GM19324 (cell line): Measurements from ENCODE around the gene ANKRD12.
"Not testable (repeated sequence)": the region's sequence is repeated elsewhere in the genome, so short reads cannot be mapped to it uniquely, and the experiment has no call there.

ENCODE experiments used
- ATAC-seq: cut with Tn5 transposase; IDR thresholded peaks from one replicate; pipeline ENCODE4 v1.9.1; 2021; ENCODE audit warnings: mild to moderate bottlenecking, moderate library complexity; ENCODE audit not compliant: unreplicated experiment, low FRiP score

The ANKRD12 gene

DNA sequence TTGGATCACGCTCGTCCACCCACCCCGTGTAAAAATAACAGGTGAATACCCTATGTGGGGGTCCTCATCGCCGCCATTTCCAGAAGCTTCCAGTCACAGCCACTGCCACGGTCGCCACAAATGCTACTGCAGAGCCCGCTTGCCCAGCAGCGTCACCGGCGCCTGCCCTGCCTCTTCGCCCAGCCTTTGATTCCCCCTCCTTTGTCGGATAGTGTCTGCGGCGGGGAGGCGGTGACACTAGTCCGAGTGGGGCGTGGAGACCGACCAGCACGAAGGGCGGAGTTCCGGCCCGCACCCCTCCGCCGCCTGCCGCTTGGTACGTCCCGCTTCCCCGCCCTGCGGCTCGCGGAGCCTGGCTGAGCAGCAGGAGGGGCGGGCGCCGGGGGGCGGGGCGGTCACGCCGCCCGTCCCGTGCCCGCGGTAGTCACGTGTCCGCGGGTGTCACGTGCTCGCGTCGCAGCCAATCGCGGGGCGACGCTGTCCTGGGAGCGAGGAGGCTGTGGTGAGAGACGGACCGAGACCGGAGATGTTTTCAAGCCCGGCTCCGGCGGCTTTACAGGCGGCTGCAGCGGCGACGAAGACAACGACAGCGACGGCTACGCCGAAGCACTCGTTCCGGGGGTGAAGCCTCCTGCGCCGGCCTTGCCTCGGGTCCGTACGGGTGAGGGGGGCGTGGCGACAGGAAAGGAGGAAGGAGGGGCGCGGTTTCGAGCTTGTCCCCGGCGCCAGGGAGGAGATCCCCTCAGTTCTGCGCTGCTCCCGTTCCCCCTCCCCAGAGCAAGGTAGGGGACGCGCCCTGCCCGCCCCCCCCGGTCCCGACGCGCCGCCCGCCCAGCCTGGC is at the start of gene ANKRD12:
Gene ANKRD12, plus strand, starts transcription at position 467 of the 841 bp plus-strand sequence. CDS start 45,652 bp downstream, outside the sequence.
- peak; percentile 81 for ATAC-seq

DNA sequence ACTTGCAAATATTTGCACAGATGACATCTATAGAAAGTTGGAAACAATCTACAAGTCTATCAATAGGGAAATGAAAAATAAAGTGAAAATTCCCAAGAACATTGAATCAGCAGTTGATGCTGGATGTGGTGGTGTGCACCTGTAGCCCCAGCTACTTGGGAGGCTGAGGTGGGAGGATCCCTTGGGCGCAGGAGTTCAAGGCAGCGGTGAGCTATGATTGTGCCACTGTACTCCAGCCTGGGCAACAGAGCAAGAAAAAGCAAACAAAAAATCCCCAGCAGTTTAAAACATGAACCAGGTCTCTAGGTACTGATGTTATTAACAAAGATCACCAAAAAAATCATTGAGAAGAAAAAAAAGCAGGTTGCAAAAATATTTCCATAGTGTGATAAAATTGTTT is 49.4 kb upstream of the ANKRD12 start:
- no peak for ATAC-seq

DNA sequence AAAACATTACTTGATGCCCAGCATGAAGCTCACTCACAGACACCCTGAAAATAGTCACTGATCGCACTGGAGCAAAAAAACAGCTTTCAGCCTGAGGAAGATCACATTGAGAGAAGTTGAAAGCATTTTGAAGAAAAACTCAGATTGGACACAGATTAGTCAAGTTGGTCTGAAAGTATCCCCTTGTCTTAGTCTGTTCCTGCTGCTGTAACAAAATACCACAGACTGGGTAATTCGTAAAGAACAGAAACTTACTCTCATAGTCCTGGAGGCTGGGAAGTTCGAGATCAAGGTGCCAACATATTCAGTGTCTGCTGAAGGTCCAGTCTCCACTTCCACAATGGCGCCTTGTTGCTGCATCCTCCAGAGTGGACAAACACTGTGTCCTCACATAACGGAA is 48.3 kb upstream of the ANKRD12 start:
- ATAC-seq = no peak

DNA sequence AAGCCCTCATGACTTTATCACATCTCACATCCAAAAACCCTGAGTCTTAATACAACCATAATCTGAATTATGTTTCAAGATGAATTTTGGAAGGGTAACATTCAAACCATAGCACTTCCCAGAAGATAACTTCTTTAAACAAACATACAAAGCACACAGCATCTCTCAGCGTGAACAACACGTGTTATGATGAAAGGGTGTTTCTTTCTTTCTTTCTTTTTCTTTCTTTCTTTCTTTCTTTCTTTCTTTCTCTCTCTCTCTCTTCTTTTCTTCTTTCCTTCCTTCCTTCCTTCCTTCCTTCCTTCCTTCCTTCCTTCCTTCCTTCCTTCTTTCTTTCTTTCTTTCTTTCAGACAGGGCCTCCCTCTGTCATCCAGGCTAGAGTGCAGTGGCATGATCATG is 47.9 kb upstream of the ANKRD12 start:
- ATAC-seq = not testable (repeated sequence)

DNA sequence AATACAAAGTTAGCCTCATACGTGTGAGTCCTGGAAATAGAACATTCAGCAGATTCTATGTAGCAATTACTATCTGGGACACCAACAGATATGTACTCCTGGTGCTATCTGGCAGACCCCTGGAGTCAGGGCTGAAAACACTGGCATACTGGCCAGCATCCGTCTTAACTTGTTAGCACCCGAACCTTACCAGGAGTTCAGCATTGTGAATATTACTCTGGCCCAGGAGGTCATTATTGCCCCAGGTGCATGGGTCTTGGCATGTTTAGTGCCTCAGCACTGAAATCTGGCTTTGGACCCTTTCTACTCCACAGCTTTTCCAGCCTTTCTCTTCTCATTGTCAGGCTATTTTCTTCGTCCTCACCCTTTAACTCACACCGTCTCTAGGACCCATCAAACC is 46.0 kb upstream of the ANKRD12 start:
- no peak for ATAC-seq

DNA sequence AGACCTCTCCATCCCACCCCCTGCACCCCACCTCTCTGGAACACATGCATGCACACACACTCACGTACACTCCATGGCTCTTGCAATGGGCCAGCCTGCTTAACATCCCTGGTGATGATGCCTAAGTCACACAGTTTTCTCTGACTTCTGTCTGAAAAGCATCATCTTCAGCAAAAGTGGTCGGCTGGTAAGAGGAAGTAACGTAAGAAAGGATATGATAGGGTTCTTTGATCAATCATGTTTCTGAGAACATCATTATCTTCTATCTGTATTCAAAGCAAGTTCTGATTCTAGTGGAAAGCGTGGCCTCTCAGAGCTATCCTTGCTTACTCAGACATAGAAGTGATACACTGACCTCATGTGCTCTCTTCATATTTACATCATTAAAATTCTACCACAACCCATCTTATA is 45.5 kb upstream of the ANKRD12 start:
- no peak for ATAC-seq

DNA sequence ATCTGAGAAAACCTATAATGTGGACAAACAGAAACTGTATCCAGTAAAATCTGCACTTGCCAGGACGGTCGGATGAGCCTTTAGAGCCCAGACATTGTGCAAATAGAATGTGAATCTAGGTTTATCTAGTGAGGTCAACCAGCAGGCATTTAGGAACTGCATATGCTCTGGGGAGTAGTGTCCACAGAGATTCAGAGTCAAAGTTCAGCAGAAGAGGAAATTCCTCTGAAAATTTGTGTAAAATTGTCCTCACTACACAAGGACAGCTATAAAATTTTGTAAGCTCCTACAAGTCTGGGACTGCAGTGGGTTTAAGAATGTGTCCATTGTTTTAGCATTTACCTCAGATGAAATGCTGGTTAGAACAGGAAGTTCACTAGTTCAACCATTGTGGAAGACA is 43.9 kb upstream of the ANKRD12 start:
- no peak for ATAC-seq

DNA sequence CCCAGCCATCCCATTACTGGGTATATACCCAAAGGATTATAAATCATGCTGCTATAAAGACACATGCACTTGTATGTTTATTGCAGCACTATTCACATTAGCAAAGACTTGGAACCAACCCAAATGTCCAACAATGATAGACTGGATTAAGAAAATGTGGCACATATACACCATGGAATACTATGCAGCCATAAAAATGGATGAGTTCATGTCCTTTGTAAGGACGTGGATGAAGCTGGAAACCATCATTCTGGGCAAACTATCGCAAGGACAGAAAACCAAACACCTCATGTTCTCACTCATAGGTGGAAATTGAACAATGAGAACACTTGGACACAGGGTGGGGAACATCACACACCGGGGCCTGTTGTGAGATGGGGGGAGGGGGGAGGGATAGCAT is 43.5 kb upstream of the ANKRD12 start:
- ATAC-seq = not testable (repeated sequence)

DNA sequence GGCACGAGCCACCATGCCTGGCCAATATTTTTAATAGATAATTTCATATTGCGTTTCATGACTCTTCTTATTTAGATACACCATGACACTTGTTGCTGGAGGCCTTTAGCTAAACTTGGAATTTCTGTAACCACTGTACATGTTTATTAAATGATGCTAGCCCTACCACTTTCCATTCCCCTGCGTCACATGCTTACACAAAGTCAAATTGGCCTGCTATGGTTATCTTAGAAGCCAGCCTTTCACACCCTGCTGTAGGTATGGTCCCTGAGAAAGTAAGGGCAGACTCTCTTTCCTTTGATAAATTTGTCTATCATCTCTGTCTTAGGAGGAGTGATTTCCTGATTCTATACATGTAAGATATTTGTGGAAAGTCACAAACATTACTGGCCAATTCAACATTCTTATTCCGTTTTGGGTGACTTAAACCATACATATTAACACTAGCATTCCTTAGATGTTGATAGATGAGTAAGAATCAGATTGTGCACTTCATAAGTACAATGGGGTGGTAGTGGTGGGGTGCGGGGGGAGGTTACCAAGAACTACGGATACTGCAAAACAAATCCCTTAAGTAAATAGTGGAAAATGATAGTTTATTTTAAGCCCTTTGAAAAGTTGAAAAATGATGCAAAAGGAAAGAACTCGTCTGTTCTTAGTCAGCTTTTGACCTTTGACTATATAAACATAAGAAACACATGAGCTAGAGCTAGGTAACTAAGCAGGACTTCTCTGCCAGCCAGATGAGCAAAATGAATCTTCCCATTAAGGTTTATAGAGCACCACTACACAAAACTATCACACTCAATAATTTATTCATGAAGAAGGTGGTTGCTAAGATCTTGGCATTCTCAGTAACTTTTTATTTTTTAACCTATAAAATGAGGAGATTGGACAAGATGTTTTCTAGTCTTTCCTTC is 42.0 kb upstream of the ANKRD12 start:
- ATAC-seq = no peak

DNA sequence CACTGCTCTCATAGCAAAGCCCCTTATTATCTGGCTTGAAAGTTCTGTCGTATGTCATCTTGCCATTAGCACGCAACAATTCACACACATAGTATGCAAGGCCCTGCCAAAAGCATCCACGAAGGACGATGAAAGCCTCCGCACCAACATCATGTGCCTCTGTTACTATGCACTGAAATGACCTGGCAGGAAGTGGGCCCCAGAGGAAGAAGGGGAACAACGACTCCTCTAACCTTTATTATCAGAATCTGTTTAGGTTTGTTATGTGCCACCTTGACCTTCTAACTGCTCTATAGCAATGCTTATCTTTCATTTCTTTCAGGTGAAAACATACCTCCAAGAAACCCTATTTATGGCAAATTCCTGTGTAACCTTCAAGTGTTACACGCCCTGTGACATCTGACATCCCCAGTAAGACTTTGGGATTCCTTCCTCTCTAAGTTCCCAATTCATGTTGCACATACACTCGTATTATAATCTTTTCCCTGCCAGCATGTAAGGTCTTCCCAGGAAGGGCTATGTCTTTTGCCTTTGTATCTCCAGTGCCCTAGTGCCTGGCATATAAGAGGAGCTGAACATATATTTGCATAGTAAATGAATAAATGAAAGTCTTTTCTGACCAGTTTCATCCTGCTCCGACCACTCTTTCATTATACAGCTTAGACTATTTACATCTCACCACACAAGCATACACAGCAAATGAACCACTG is 41.1 kb upstream of the ANKRD12 start:
- ATAC-seq = peak; percentile 91

DNA sequence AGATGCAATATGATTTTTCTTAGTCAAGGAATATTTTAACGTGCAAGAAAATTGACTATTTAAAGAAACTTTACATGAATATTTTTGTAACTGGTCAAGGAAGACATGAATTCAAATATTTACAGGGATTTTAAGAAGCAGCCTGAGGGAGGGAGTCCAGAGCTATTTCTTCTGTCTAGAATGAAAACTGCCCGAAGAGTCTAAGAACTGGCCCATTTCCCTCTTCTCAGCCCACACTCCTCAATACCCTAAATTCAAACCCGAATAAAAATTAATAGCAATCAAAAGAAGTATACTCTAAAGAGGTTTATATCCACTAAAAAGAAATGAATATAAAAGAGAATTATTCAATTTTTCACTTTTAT is 40.6 kb upstream of the ANKRD12 start:
- ATAC-seq = peak; percentile 10

DNA sequence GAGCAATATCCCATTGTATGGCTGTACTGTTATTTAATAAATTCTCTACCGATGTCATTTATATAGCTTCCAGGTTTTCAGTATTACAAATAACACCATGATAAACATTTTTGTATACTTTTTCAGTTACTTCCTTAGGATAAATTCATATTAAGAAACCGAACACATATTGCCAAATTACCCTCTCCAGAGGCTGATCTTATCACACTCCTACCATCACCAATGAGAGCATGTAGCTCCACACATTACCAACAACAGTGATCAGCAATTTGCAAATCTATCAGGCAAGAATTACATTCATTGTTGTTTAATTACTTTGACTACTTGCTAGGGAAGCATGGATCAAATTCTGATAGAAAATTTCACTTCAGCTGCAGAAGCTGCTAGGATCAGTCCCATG is 39.9 kb upstream of the ANKRD12 start:
- ATAC-seq = no peak

DNA sequence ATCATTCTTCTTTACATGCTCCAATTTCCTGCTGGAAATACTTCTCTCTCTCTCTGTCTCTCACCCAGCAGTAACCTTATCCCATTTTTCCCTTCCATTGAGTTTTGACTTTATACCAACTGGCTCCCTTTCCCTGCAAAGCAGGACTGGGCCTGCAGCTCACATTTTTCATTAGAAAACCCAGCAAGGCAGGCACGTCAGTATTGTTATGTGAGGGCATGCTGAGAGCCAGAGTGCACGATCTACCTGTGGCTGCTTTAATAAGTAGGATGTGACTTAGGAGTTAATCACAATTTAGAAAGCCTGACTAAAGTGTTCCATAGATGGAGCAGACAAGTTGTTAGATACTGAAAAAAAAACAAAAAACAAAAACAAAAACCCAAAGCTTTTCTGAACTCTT is 39.2 kb upstream of the ANKRD12 start:
- no peak for ATAC-seq

DNA sequence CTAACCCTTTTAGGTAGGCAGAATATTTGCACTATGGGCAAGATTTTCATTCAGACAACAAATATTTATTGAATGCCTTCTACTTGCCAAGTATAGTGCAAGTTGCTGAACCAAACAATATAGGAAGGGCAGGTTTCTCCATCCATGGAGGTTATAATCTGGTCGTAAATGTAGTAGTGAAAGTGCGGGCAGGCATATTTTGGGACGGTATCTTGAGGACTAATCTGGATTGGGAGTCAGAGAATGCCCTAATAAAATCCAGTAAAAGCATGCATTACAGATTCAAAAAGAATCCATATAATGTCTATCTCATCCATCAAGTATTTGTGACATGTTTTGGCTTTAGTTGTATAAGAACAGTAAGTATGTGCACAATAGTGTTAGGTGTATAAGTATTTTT is 35.8 kb upstream of the ANKRD12 start:
- ATAC-seq = no peak

DNA sequence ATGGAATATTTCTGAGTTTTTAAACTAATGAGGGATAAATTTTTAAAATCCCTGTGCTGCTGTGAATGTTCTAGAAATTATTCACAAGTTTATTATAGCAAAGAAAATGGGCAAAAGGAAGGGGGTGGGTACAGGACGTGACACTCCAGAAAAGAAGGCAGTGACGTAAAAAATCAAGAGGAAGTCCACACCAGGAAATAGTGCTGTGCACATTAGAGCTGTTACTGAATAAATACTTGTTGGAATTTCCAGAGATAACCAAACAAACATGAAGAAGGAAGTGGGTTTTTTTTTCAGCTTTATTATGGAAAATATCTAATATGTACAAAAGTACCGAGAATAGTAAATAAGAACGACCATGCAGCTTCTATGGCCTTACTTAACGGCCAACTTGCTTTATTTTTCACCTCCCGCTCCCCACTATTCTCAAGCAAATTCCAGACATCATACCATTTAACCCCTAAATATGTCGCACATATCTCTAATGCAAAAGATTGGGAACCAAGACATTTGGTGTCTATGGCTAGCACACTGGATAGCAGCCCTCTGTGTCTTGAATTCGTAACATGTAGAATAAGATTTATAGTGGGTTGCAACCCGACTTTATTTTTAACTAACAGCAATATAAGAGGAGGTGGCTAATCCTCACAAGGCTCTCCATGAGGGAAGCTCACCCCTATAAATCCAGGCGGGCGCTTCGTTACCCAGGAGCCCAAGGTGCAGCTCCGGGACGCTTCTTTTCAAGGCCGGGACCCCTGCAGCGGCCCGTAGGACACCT is 34.7 kb upstream of the ANKRD12 start:
- ATAC-seq = peak; percentile 3

DNA sequence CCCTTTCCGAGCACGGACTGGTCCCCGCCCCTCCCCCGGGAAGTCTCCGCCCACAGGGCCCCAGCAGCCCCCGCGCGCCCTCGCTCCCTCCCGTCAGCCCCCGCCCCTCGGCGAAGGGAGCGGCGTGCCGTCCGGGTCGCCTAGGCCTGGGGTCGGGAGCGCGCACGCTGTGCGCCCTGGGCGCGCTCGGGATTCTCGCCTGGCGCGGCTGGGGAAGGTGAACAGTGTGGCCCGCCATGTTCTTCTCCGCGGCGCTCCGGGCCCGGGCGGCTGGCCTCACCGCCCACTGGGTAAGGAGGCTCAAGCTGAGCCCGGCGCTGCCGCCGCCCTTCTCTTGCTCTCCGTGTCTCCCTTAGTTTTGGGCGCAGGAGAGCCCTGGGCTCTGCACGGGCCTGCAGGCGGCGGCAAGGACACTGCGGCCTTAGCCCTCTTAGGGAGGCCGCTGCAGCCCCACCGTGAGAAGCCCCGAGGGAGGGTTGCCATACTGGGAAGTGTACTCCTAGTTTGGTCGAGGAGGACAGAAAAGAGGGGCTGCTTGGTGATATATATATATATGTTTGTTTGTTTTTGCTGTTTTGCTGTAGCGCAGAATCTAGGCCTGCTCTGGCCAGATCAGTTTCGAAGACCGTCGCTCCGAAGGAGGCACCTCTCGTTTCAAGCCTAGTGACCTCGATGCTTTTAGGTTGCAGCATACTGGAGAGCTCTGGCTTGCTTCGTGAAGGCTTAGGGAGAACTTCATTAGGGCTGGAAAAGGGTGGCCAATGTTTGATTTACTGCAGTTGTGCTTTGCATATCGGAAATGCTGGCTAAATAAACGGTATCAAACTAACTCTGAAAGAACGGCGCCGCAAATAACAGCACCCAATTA is 33.8 kb upstream of the ANKRD12 start, which contains the start of gene NDUFV2:
Gene NDUFV2, plus strand, starts transcription at position 192 of the 868 bp plus-strand sequence. Its CDS starts 45 bp downstream, at position 237.
- ATAC-seq = peak; percentile 92

DNA sequence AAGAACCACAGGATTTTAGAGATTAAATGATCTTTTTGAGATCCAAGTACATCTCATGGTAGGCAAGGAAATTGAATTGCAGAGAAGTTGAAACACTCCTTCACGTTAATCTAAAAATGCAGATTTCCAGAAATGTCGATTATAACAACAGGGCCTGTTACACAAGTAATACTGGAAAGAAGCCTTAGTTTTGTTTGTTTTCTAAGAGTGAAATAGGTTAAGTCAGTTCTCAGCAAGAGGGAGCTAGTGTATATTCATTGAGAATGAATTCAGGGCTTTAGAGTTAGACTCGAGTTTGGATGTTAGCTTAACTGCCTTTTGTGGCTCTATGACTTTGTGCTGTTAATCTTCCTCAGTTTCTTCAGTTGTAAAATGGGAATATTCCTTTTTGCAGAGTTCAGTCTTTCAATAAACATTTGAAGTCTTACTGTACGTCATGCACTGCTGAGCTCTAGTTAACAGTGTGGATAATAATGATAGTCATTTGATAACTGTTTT is 33.2 kb upstream of the ANKRD12 start:
- ATAC-seq = no peak

DNA sequence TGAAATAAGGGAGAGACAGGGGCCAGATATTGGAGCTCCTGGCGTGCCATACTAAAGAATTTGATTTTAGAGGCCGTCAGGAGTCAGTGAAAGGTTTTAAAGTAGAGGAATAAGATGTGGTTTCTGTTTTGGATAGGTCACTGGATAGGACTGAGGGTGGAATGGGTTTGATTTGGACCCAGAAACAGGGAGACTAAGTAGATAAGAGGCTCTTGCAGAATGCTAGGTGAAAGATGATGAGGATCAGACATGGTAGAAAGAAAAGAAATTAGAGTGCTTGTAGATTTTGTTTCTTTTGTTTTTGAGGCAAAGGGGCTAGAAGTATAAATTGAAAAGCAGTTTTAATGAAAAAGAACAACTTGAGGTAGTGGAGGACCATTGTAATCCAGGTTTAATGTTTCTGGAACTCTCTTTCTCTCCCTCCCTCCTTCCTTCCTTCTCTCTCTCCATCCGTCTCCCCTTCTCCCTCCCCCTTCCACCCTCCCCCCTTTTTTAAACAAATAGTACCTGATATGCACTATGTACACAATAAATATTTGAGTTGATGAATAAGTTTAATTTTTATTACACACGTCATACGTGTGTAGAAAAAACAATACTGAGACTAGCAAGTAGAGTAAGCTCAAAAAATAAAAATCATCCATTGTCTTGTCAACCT is 32.2 kb upstream of the ANKRD12 start:
- no peak for ATAC-seq
